ENCODE results near the gene MED26. TPM values are rescaled to one million over a fixed set of nuclear protein-coding genes. Genes with fewer than 3 reads are reported as not detected.

Gene MED26
- total and polyA plus RNA-seq, 2 of the 8 experiments (the other 6 are each of a cell fraction or from before 2014, with no cell fraction given) = 5.3 to 10.7 TPM

DNA sequence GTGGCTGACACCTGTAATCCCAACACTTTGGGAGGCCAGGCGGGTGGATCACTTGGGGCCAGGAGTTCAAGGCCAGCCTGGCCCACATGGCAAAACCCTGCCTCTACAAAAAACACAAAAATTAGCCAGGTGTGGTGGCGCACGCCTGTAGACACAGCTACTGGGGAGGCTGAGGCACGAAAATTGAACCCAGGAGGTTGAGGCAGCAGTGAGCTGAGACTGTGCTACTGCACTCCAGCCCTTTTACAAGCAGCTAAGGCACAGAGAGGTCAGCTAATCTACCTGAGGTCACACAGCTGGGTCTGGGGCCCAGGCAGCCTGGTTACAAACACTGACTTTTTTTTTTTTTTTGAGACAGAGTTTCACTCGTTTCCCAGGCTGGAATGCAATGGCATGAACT lies 27.2 kb downstream of the MED26 start:
- ChIA-PET CTCF (ENCODE audit: partially characterized antibody) (interaction anchor here (1.0 to 1.9 kb wide), 3 partner anchors 12 to 191 kb away, joined by 3 to 6 read pairs (median 3); no protein-coding TSS in a partner anchor), POLR2A (ENCODE audit: partially characterized antibody) (interaction anchor here (0.7 to 1.6 kb wide), 4 partner anchors 9 to 37 kb away, joined by 3 to 5 read pairs (median 4); no protein-coding TSS in a partner anchor)
- Histone ChIP-seq H2AFZ (ENCODE audit: low read length) (no peak overlapping the region), H2BK20ac (ENCODE audit: low read length) (no peak overlapping the region), H2BK12ac (ENCODE audit: low read depth, low read length) (no peak overlapping the region), H4K5ac (ENCODE audit: insufficient read length, low read depth, low read length) (no peak overlapping the region), H3K23ac (ENCODE audit: insufficient read length) (no peak overlapping the region), H3K56ac (replicated peaks; ENCODE audit: insufficient read length, low read depth, low read length) (no peak overlapping the region), H3K14ac (ENCODE audit: insufficient read length) (no peak overlapping the region), H4K20me1 (replicated peaks in 1 of 2; ENCODE audit: control insufficient read depth in 1 of 2, insufficient read depth in 2 of 2, low read length in 2 of 2) (peaks cover 14 to 44% of the 10 kb centered on the region in 2 experiments), H2AK5ac (ENCODE audit: low read depth, low read length) (no peak overlapping the region), H3K4me1 (replicated peaks in 1 of 4; ENCODE audit: control insufficient read depth in 3 of 4, insufficient read depth in 4 of 4, low read length in 3 of 4) (no peaks in the 10 kb centered on the region), H2BK15ac (ENCODE audit: low read length) (no peak overlapping the region), H3K27ac (ENCODE audit: low read depth, low read length) (no peak overlapping the region), H3K4me2 (ENCODE audit: insufficient read depth in 1 of 2, low read depth in 2 of 2, low read length in 2 of 2) (no peak overlapping the region), H4K91ac (replicated peaks; ENCODE audit: insufficient read length, low read length) (no peak overlapping the region), H3K9me3 (ENCODE audit: insufficient read depth in 2 of 2, low read depth in 1 of 2, low read length in 1 of 2) (no peaks in the 10 kb centered on the region), H3K4me3 (ENCODE audit: extremely low read depth in 1 of 4, insufficient read depth in 2 of 4, low read depth in 3 of 4, low read length in 4 of 4) (no peak overlapping the region), H2BK120ac (replicated peaks; ENCODE audit: low read depth, low read length) (no peak overlapping the region), H3K23me2 (ENCODE audit: low read depth, low read length) (no peaks in the 10 kb centered on the region), H3K27me3 (replicated peaks in 1 of 4; ENCODE audit: control insufficient read depth in 3 of 4, extremely low read depth in 1 of 4, insufficient read depth in 3 of 4, low read length in 3 of 4) (no peaks in the 10 kb centered on the region), H3K79me2 (ENCODE audit: control insufficient read depth in 1 of 2, insufficient read depth in 2 of 2, low read length in 2 of 2) (peaks cover 0 to 88% of the 10 kb centered on the region in 2 experiments; a peak in 2 of 4 replicates), H4K8ac (ENCODE audit: extremely low read depth, insufficient read depth, low read length) (no peak overlapping the region), H3K9ac (replicated peaks in 1 of 4; ENCODE audit: extremely low read depth in 1 of 4, low read depth in 3 of 4, low read length in 3 of 4) (no peak overlapping the region), H2BK5ac (ENCODE audit: low read depth, low read length) (no peak overlapping the region), H3K18ac (ENCODE audit: extremely low read depth, low read length) (no peak overlapping the region), H3K79me1 (ENCODE audit: low read depth, low read length) (peaks cover 50% of the 10 kb centered on the region), H3K4ac (replicated peaks; ENCODE audit: insufficient read length, low read depth, low read length) (no peak overlapping the region), H3K36me3 (ENCODE audit: control insufficient read depth in 2 of 4, insufficient read depth in 4 of 4, low read length in 3 of 4) (no peaks in the 10 kb centered on the region)
- FAIRE-seq = no peak
- 86% methylated on average over 5 of the region's 5 CpGs; no CpG with 5 or more reads in 1 of the 2 experiments for WGBS, 2 experiments (ENCODE audit: extremely low coverage in 1 of 2, insufficient coverage in 1 of 2, insufficient read length in 1 of 2, insufficient replicate concordance in 2 of 2, low coverage in 1 of 2, low lambda C conversion rate in 2 of 2, missing lambda C conversion rate in 1 of 2)
- no peak for DNase-seq (ENCODE audit: low read depth in 1 of 2, low spot score in 2 of 2)
- TF ChIP-seq, protein P1, sequence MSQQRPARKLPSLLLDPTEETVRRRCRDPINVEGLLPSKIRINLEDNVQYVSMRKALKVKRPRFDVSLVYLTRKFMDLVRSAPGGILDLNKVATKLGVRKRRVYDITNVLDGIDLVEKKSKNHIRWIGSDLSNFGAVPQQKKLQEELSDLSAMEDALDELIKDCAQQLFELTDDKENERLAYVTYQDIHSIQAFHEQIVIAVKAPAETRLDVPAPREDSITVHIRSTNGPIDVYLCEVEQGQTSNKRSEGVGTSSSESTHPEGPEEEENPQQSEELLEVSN (IDR thresholded peaks at IDR 0.05) = no peak
- TF ChIP-seq NANOG (IDR thresholded peaks at IDR 0.05; ENCODE audit: insufficient read depth, low read depth, low read length, poor library complexity, severe bottlenecking) (no peak), SIX5 (IDR thresholded peaks at IDR 0.05; ENCODE audit: low read depth, low read length) (no peak), SP1 (IDR thresholded peaks at IDR 0.05; ENCODE audit: low read depth, low read length) (no peak), JUND (IDR thresholded peaks at IDR 0.05; ENCODE audit: low read length) (no peak), TAF7 (optimal IDR thresholded peaks at IDR 0.05; ENCODE audit: borderline replicate concordance, low read depth, low read length) (no peak), TEAD4 (IDR thresholded peaks at IDR 0.05; ENCODE audit: low read depth, low read length) (no peak), POU5F1 (IDR thresholded peaks at IDR 0.05; ENCODE audit: low read depth, low read length) (no peak), ATF2 (IDR thresholded peaks at IDR 0.05; ENCODE audit: low read length) (no peak), CEBPB (IDR thresholded peaks at IDR 0.05; ENCODE audit: low read depth, low read length) (no peak), HDAC2 (IDR thresholded peaks at IDR 0.05; ENCODE audit: borderline replicate concordance in 1 of 2, low read depth in 2 of 2, low read length in 2 of 2) (no peak), SIRT6 (IDR thresholded peaks at IDR 0.05; ENCODE audit: low read length) (no peak)

All from H1 (cell line).